Measurements from ENCODE around the gene RAMACL.
"Not testable (repeated sequence)": the region's sequence is repeated elsewhere in the genome, so short reads cannot be mapped to it uniquely, and the experiment has no call there.

Gene RAMACL

DNA sequence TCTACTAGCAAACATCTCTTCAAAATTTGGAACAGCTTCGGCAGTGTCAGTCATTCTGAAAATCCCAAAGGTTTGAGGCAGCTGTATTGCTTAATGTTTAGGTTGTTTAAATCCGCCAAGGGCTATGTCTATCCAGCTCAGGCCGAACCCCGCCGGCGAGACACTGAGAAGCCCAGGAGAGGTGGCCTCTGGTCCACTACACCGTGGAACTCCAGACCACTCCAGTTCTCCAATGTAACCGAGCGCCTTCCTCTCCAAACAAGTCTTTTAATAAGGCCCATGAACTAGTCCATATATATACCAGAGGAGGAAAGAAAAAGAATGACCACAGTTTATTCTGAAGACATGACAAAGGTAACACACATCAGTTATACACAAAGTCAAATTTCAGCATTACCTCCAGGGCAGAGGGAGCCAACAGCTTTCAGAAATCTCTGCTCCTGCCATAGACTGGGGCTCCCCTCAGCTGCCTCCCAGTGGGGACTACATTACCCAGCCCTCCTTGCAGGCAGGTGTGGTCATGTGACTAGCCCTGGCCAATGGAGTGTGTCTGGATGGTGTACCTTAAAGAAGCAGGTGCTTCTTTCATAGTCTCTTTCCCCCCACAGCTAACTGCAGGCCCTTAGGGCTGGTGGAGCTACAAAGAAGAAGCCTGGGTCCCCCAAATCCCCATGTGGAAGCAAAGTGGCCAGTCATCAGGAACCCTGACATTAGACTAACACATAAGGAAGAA, at the start of gene RAMACL:
TSS of gene RAMACL (minus strand) at position 255 of the 733 bp plus-strand sequence. CDS start at position 54, 201 bp downstream.
- no peak for FAIRE-seq

DNA sequence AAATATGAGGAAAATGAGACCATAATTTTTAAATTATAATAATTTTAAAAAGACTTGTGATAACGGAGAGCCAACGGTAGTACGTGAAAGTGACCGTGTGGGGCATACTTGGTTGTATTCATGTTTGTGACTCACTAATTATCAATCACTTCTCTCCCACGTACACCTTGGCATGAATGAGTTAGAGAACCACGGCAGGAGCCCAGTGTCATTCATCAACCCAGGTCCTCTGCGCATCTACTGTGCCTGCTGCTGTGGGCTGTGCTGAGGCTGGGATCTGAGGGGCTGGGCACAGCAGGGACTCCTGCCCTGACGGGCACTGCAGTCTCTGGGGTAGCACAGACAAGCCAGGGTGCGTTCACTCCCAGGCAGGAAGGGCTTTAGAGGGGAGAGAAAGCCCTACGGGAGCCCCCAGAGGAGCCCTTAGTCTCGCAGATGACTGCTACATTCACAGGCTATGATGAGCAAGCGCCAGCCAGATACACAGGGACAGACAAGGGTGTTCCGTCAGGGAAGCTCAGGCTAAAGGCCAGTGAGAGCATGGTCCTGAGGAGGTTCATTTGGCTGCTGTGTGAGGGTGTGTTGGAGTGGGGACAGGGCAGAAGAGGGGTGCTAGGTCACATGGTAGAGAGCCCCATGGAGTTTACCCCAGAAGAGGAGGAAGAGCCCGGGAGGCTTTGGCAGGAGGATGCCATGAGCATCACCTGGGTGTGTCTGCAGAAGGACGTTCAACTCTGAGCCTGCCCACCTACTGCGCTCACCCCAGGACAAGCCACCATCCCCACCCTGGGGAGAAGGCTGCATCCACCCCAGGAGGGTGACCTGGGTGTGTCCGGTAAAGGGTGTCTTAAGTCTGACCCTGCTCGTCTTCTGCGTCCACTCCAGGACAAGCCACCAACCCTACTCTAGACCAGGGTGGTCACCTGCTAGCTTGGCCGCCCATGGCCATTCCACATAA, 48.8 kb upstream of the RAMACL start:
- no peak for FAIRE-seq

DNA sequence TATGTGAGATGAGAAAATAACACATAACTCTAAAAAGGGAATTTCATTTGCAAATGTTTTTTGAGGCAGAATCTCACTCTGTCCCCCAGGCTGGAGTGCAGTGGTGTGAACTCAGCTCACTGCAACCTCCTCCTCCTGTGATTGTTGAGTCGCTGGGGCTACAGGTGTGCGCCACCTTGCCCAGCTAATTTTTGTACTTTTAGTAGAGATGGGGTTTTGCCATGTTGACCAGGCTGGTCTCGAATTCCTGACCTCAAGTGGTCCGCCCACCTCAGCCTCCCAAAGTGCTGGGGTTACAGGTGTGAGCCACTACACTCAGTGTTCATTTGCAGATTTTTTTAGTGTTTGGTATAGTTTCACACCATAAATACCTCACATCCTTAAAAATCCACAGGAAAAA, 48.1 kb upstream of the RAMACL start:
- FAIRE-seq: not testable (repeated sequence)

DNA sequence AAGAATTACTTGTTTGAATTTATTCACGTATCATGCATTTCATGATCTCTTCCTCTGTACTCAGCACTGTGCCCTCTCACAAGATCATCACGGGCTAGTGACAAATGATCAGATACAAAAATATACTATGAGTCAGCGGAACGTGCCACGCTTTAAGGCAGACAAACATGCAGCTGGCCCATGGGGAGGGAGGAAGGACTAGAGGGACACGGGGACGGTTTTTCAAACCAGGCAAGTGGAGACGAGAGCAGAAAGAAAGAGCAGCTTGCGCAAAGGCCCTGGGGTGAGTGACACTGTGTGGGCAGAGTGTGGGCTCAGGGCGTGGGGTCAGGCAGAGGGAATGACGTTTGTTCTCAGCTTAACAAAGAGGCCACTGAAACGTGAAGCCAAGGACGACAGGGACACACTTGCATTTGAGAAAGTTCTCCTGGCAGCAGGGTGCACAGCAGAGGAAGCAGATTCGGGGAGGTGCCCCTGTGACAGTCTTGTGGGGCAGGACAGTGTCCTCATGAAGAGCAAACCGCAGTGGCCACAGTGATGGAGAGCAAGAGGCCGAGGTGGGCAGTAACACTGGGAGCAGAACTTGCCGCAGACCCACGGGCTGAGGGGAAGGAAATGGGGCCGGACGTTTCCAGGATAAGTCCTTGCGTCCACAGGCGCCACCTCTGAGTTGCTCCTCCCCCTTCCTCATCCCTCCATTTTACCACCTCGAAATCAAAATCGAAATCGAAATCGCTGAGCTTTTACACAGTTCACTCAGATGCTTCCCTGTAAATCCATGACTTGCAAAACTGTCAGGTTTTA, 47.5 kb upstream of the RAMACL start:
- FAIRE-seq: no peak

DNA sequence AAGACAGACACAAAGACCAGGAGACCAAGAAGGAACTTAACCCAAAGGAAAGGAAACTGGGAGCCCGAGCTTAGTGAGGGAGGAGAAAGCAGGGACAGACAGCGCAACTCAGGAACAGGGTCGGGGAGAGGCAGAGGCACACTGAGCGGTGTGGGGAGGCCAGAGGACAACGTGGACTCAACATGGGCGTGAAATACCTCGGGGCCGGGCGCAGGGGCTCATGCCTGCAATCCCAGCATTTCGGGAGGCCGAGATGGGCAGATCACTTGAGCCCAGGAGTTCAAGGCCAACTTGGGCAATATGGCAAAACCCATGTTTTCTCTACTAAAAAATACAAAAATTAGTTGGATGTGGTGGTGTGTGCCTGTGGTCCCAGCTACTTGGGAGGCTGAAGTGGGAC, 46.3 kb upstream of the RAMACL start:
- no peak for FAIRE-seq

DNA sequence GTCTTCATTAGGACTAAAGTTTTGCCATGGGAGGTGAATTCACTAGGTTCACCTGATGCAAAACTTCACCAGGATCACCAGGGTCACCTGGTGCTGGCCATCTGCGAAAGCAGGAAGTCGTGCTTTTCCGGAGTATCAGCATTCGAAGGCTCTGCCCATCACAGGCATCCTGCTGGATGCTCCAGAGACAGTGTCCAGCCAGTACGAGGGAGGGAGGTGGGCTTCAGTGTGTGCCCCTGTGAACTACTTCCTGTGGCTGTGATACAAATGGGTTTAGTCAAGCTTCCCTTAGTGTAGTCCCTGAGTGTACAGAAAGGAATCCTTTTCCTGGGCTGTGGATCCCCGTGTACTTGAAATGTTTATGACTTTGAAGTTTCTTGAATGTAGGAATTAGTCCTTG, 44.0 kb upstream of the RAMACL start:
- FAIRE-seq: no peak

DNA sequence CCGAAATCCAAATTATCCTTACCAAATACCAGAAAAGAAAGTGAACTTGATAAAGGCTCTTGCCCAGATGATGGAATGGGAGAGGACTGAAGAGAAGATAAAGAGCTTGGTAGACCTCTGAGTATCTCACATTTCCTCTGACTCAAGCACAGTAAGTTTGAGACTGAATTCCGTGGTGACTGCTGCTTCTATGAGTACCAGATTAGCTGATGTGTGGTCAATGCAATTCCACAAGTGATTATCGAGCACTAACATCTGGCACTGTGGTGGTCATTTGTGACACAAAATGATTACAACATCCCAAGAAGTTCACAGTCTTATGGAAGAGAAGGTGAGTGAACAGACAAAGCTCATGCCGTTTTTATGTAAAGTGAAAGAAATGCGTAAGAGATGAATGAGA, 43.1 kb upstream of the RAMACL start:
- FAIRE-seq: no peak

DNA sequence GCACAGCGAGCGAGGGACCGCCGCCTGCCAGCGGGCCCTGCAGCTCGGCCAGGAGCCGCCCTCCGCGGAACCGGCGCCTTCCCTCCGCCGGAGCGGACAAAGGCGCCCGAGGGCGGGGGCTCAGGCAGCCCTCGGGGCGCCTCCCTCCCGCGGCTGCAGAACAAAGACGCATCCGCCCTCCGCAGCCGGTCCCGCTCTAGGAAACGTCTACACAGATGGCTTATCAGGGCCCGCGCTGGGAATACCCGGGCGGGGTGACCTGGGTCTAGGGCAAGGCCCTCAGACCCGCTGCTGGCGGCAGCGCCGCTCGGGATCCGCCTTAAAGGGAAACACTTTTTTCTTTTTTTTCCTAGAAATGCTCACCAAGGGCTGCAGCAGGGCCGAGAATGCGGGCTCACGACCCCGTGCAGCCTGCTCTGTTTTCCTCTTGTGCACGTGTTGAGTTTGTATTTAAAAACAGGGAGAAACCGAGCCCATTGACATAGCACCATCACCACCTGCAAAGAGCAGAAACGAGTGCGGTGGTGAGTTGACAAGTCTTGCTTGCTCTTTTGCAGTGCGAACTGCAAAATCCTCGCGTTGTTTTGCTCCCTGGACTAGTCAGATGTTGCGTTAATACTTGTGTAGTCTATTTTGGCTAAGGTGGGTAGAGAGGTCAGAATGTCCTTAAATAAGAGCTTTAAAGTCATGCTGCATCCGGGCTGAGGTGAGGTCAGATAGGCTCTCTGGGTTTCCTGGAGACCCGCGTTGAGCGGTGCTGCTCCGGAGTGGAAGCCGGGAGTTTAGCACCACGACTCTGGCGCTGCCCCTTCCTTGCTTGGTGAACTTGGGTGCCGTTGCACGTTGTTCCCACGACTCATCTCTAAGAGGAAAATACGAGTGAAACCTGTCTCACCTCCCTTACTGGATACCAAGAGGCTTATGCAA, 41.7 kb upstream of the RAMACL start:
- FAIRE-seq: no peak

DNA sequence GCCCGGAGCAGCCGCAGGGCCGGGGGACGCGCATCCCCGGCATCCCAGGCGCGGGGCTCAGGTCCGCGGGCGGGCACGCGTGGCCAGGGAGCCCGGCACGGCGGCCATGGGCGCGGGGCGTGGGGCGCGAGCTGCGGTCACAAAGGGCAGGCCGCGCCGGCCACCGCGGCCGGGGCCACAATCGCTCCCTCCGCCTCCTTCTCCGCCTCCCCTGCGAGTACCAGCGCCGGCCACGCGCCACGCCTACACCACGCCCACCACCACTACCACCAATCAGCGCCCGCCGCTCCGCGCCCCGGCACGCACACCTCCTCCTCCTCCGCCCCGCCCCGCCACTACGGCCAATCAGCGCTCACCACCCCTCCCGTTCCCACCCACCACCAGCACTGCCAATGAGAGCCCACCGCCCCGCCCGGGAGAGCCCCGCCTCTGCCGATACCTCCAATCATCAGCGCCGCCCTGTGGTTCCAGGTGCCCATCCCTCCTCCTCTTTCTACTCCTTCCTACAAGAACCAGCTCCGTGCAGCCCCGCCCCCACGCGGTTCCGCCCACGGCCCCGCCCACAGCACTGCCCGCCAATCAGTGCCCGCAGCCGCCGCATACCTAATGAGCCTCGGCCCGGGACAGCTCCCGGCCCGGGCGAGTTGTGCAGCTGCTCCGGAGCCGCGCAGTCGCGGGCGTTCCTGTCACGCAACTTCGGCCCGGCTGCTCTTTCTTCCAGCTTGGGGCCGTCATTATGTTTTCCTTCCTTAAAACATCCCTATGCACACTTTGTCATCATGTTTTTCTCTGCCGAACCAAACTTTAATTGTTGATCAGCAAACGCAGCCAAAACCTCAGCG, 40.8 kb upstream of the RAMACL start, which contains the start of gene RPS6KA2:
TSS of gene RPS6KA2 (minus strand) at position 219 of the 842 bp plus-strand sequence. CDS start 232 bp downstream, outside the sequence.
- FAIRE-seq: peak; percentile 55

DNA sequence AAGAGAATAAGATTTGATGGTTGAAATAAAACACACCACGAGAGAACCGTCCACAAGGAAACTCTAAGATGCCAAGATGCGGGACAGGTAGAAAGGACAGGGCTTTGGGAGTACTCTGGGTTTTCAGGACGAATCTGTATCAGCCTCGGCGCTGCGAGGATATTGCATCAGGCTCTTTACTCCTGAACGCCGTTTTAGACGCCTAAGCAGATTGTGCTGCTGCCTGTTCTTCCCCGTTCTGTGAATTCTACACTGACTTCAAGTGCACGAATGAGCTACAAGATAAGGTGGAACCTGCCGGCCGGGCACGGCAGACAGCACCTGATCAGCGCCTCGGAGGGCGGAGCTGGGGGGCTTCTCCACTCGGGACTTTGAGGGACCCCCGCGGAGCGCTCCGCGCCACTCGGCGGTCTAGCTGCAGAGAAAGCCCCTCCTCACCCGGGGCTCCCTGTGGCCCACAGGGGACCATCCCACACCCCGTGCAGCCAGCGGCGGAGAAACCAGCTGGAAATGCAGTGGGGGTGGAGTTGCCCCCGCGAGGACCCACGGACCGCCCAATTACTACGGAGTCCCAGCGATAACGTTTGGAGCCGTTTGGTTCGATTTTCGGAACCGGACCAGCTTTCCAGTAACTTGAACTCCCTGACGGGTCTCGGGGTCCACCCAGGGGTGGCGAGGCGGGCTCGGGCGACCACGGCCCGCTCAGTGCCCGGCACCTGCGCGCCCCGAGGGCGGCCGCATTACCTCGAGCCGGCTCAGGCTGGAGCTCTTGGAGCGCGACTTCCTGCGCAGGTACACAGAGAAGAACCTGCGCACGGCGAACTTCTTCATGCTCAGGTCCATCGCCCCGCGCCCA, 39.9 kb upstream of the RAMACL start:
- FAIRE-seq: no peak

DNA sequence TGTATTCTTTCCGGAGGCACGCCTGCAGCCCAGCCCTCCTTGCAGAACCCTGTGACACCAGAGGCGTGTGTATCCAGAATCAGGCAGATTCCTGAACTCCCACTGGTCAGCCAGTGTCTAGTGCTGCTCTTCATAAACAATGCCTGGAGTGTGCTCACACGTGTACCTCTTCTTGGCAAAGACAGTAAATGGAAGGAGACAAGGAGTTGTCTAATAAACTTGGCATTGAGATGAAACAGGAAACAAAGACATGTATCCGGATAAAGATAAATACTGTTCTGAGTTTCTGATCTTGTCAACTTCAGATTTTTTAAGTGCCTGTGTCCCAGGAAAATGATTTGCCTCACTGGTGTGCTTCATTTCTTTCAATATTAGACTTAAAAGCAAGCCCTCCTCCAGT, 38.9 kb upstream of the RAMACL start:
- FAIRE-seq: no peak

DNA sequence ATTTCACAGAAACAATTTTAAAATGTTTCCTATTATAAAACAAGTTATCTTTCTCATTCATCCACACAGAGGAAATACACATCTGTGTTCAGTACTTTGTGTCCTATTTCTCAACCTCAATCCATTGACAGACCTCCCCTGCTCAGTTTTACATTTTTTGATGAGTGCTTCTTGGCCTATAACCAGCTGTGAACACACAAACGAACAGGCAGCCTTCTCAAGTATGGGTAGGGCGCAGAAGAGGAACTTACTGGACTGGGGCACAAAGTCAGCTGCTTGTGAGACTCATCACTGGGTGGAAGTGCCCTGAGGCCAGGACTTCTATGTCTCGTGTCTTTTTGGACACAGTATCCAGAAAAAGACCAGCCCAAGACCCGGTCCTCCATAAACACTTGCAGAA, 37.8 kb upstream of the RAMACL start:
- no peak for FAIRE-seq

DNA sequence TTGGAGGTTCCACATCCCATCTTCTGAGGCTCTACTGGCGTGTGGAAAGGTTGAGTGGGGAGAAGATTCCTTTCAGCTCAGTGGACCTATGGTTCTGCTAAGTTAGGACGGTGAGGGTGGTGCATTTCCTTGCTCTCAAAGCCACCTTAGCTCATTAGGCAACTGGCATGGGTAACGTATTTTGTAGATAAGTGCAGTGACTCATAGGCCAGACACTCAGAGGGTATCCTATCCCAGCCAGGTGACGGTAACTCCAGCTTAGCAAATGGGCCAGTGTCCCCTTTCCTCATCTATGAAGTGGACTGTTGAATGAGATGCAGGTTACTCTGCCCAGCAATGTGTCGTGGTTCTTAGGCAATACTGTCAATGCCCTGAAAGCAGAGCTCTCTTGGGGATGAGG, 36.8 kb upstream of the RAMACL start:
- FAIRE-seq: no peak

DNA sequence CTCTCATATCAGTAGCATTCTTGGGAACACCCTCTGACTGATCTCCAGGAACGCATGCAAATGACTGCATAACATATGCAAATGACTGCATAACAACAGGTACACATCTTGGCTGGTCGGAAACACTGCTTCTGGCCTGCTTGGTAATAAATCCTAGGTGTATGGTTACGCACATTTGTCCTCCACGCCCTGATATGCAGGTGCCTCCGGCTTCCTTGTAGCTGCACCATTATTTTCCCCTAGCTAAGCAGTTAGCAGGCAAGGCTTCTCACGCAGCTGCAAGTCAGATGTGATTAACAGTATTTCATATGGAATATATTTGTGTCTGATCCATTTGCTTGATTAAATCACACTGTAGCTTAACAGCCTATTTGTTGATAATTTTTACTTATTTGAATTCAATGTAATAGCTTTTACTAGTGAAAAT, 34.6 kb upstream of the RAMACL start:
- FAIRE-seq: no peak

DNA sequence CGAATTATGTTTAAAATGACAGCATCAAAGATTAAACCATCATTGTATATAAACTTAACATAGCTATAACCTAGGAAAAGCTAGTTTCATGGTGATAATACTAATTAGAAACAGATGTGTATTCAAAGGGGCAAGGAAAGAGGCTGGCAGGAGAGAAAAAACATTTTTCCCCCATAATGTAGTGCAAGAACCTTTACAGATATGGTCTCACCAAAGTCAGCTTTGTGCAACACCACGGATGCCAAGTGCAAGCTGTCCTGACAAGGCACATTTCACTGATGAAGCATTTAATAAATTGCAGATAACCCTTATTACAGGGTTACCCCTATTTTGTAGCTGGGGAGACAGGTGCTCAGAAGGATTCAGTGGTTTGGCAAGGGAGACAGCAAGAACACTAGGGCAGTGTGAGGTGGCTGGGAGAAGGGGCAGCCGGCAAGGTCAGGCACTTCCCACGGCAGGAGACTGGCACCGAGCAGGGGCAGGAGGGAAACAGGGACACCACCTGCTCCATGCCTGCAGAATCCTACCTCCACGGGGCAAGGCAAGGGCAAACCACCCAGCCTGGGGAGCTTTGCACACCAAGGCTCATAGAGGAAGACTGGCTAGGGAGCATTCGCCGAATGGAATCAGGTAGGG, 34.1 kb upstream of the RAMACL start:
- FAIRE-seq: no peak

DNA sequence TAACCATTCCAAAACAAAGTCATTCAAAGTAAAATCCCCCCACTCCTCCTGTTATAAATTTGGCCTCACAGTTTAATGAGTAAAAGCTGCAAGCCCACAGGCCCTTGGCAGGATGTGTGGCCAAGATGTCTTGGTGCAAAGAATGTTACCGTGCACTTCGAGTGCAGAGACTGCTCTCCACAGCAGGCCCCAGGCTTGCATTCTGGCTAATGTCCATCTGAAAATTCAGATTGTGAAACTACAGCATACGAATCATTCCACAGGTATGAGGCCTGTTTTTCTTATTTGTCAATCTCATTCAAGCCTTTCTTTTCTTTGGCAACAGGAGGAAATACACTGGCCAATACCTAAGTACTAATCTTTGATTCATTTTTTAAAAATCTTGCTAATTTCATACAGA, 33.4 kb upstream of the RAMACL start:
- FAIRE-seq: no peak

DNA sequence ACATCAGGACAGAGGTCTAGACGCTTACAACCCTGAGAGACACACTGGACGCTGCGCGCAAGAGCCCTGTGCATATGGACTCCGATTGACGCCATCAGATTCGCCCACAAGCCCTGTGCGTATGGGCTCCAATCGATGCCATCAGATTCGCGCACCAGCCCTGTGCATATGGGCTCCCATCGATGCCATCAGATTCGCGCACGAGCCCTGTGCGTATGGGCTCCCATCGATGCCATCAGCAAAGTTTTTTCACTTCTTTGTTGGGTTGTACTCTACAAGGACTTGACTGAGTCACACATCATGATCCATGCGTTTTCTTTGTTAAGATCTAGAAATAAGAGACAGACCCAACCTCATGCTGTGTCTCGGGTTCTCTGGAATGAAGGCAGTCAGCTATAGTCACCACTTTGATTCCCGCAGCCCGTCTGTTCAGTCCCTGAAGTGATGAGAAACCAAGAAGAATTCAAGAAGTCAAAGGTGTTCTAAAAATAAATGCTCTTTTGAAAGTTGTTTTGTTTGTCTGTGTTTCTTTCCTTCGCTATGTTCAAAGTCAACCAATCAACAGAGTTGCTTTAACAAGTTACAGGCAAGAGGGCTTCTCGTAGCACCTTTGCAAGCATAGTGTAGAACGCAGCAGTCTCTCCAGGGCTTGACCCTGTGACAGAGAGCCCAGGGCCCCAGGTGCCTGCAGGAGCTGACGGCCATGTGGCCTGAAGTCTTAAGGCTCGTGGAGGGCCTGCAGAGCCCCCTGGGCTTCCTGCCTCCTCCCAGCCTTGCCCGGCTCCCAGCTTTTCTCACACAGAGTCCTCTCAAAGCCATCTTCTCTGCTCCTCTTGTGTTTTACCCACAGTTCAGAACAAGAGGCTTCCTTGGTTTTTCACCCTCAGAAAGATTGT, 32.6 kb upstream of the RAMACL start:
- FAIRE-seq: no peak

DNA sequence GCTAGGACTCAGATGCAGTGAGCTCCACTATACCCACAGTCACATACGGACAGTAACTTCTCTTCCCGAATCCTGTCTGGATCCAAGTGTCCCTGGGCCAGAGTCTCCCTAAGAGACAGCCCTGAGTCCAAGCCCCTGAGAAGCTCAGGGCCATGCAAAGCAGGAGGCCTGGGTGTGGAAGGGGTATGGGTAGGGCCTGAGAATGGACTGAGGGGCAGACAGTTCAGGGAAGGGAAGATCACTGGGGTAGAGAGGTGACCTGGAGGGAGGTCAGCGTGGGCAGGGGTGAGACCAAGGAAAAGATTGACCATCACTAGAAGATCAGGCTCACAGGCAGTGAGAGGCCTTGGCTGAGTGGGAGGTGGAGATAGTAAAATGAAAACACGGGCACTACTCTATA, 31.8 kb upstream of the RAMACL start:
- FAIRE-seq: no peak

Data from TTC549 (cell line).